Osteoblast (primary cell): ENCODE measurements around the gene OR2L3. TPM values are rescaled to one million over a fixed set of nuclear protein-coding genes. Genes with fewer than 3 reads are reported as not detected.

ENCODE experiments used
- DNase-seq: peaks from one replicate; pipeline ENCODE4 v3.0.0; 2011; ENCODE audit warnings: low spot score, mixed read lengths; ENCODE audit not compliant: insufficient read length; ENCODE audit errors: missing footprints
- H2AFZ ChIP-seq: 2 replicates; pipeline ENCODE4 v1.6.0; 2011; ENCODE audit warnings: mild to moderate bottlenecking, low read length
- H3K27ac ChIP-seq: 2 replicates; pipeline ENCODE4 v1.5.1; 2011; ENCODE audit warnings: mild to moderate bottlenecking, low read depth, low read length, moderate library complexity
- H3K27me3 ChIP-seq: 2 replicates; pipeline ENCODE4 v1.6.0; 2012; ENCODE audit warnings: mild to moderate bottlenecking, control low read depth, inconsistent platforms, low read length, moderate library complexity; ENCODE audit not compliant: insufficient read depth
- H3K36me3 ChIP-seq: 2 replicates; pipeline ENCODE4 v1.5.1; 2011; ENCODE audit warnings: mild to moderate bottlenecking, low read length, control low read depth, moderate library complexity; ENCODE audit not compliant: insufficient read depth
- H3K4me1 ChIP-seq: 2 replicates; pipeline ENCODE4 v1.5.1; 2011; ENCODE audit warnings: mild to moderate bottlenecking, low read length, control low read depth, moderate library complexity; ENCODE audit not compliant: insufficient read depth
- H3K4me2 ChIP-seq: 2 replicates; pipeline ENCODE4 v1.6.0; 2011; ENCODE audit warnings: mild to moderate bottlenecking, low read length; ENCODE audit not compliant: insufficient read depth
- H3K4me3 ChIP-seq: fragments of 200-600 bp; sonication (generic); 3 replicates; pipeline ENCODE4 v1.5.1; 2012; ENCODE audit warnings: mild to moderate bottlenecking, low read length, inconsistent platforms; ENCODE audit not compliant: insufficient read depth
- H3K79me2 ChIP-seq: 2 replicates; pipeline ENCODE4 v1.6.0; 2012; ENCODE audit warnings: mild to moderate bottlenecking, low read length, control low read depth, inconsistent platforms; ENCODE audit not compliant: insufficient read depth
- H3K9me3 ChIP-seq: 2 replicates; pipeline ENCODE4 v1.5.1; 2011; ENCODE audit warnings: low read depth, low read length, control low read depth
- H4K20me1 ChIP-seq: 2 replicates; pipeline ENCODE4 v1.6.0; 2012; ENCODE audit warnings: mild to moderate bottlenecking, low read length, control low read depth; ENCODE audit not compliant: insufficient read depth
- CTCF ChIP-seq: IDR thresholded peaks from 2 replicates; pipeline ENCODE4 v1.5.1; 2011; ENCODE audit warnings: mild to moderate bottlenecking, low read depth, low read length, moderate library complexity; ENCODE audit errors: extremely low read depth
- total RNA-seq: library from RNA; depleted of rRNA; stranded (reverse); fragments of >200 nt; gene quantifications from 2 replicates; pipeline ENCODE4 v1.2.3, GENCODE V29; 2012

Gene OR2L3
- total RNA-seq, 1 donor = under 0.01 TPM

- Histone ChIP-seq H3K4me2 (no peak overlapping the region), H3K27me3 (no peaks in the 10 kb centered on the region), H3K79me2 (no peaks in the 10 kb centered on the region), H3K36me3 (no peaks in the 10 kb centered on the region), H3K27ac (no peak overlapping the region), H3K9me3 (no peaks in the 10 kb centered on the region), H3K4me3 (no peak overlapping the region), H2AFZ (no peak overlapping the region), H3K4me1 (no peaks in the 10 kb centered on the region), H4K20me1 (no peaks in the 10 kb centered on the region)
- no peak for TF ChIP-seq CTCF
- no peak for DNase-seq
Measured at GRCh38 chr1:248045209-248045608, 1.4 kb upstream of the OR2L3 start.

DNA sequence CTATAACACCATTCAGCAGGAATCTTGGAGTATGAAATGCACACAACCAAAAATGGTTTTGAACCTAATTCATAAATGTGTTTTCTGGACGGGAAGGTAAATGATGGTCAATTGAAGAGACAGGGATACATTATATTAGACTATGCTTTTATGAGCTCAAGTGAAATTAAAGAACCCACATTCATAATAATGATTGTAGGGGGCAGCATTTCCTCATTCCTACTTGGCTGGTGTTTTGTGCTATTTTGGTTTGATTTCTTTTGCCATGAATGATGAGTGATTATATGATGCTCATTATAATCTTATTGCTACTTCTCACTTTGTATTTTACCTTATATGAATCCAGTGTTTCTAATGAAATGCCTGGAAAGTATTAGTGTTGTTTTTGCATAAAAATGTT, 372 bp downstream of the OR2L3 start:
- no peaks in the 10 kb centered on the region for H3K36me3 ChIP-seq
- no peak for TF ChIP-seq CTCF
- no peak overlapping the region for H2AFZ ChIP-seq
- DNase-seq = no peak
- H3K27me3 ChIP-seq = no peaks in the 10 kb centered on the region
- H3K4me1 ChIP-seq = no peaks in the 10 kb centered on the region
- H3K4me2 ChIP-seq = no peak overlapping the region
- no peaks in the 10 kb centered on the region for H3K9me3 ChIP-seq
- no peak overlapping the region for H3K27ac ChIP-seq
- no peak overlapping the region for H3K4me3 ChIP-seq
- no peaks in the 10 kb centered on the region for H4K20me1 ChIP-seq
- no peaks in the 10 kb centered on the region for H3K79me2 ChIP-seq

DNA sequence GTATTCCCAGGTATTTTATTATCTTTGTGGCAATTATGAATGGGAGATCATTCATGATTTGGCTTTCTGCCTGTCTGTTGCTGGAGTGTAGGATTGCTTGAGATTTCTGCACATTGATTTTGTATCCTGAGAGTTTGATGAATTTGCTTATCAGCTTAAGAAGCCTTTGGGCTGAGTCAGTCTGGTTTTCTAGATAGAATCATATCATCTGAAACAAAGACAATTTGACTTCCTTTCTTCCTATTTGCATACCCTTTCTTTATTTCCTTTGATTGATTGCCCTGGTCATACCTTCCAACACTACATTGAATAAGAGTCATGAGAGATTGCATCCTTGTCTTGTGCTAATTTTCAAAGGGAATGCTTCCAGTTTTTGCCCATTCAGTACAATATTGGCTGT, 8.0 kb downstream of the OR2L3 start:
- Histone ChIP-seq H3K36me3 (no peaks in the 10 kb centered on the region), H3K4me1 (no peaks in the 10 kb centered on the region), H3K4me3 (no peak overlapping the region), H2AFZ (no peak overlapping the region), H3K27me3 (no peaks in the 10 kb centered on the region), H3K79me2 (no peaks in the 10 kb centered on the region), H4K20me1 (no peaks in the 10 kb centered on the region), H3K9me3 (peaks cover 2% of the 10 kb centered on the region), H3K4me2 (no peak overlapping the region), H3K27ac (no peak overlapping the region)
- no peak for TF ChIP-seq CTCF
- DNase-seq = no peak

DNA sequence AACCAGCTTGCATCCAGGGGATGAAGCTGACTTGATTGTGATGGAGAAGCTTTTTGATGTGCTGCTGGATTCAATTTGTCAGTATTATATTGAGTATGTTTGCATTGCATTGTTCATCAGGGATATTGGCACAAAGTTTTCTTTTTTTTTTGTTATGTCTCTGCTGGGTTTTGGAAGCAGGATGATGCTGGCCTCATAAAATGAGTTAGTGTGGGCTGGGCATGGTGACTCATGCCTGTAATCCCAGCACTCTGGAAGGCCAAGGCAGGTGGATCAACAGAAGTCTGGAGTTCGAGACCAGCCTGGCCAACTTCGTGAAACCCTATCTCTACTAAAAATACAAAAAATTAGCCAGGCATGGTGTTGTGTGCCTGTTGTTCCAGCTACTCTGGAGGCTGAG, 8.6 kb downstream of the OR2L3 start:
- no peaks in the 10 kb centered on the region for H4K20me1 ChIP-seq
- no peak overlapping the region for H3K27ac ChIP-seq
- no peak overlapping the region for H3K4me3 ChIP-seq
- H3K36me3 ChIP-seq = no peaks in the 10 kb centered on the region
- H3K4me2 ChIP-seq = no peak overlapping the region
- H3K9me3 ChIP-seq = peaks cover 2% of the 10 kb centered on the region
- H3K27me3 ChIP-seq = no peaks in the 10 kb centered on the region
- no peak overlapping the region for H2AFZ ChIP-seq
- H3K79me2 ChIP-seq = no peaks in the 10 kb centered on the region
- no peak for TF ChIP-seq CTCF
- H3K4me1 ChIP-seq = no peaks in the 10 kb centered on the region
- no peak for DNase-seq
